NCI-H1092 treated with DMSO at 0.1 percent for 48 hours (cell line): ENCODE results near the gene STOX2.

Experiments used
- DNase-seq: peaks from one replicate; lab custom pipeline; 2025; lab: John Stamatoyannopoulos, UW

Gene STOX2

GRCh38 chr4:183986291-183986970 is 81.3 kb downstream of the STOX2 start:
- no peak for DNase-seq

- DNase-seq, result peak; percentile 32
These were observed 82.2 kb downstream of the STOX2 start for GRCh38 chr4:183986971-183987946.

GRCh38 chr4:183987987-183988392 is 82.9 kb downstream of the STOX2 start:
- DNase-seq, result peak; percentile 4

GRCh38 chr4:183988874-183989273 is 83.8 kb downstream of the STOX2 start:
- DNase-seq, result no peak

GRCh38 chr4:183989461-183989860 is 84.4 kb downstream of the STOX2 start:
- DNase-seq, result no peak

- no peak for DNase-seq
These were observed 84.8 kb downstream of the STOX2 start for GRCh38 chr4:183989931-183990330.

GRCh38 chr4:183993676-183994075 is 88.6 kb downstream of the STOX2 start:
- DNase-seq, result no peak

- no peak for DNase-seq
These were observed 90.5 kb downstream of the STOX2 start for GRCh38 chr4:183995570-183995969.

- no peak for DNase-seq
These were observed 91.8 kb downstream of the STOX2 start for GRCh38 chr4:183996868-183997267.

- DNase-seq, result no peak
These were observed 94.3 kb downstream of the STOX2 start for GRCh38 chr4:183999435-183999834.

- no peak for DNase-seq
These were observed 95.6 kb downstream of the STOX2 start for GRCh38 chr4:184000457-184001396.

GRCh38 chr4:184003433-184003832 is 98.3 kb downstream of the STOX2 start:
- no peak for DNase-seq

- no peak for DNase-seq
These were observed 102.8 kb downstream of the STOX2 start for GRCh38 chr4:184007891-184008290.

GRCh38 chr4:184010696-184011095 is 105.6 kb downstream of the STOX2 start:
- DNase-seq, result no peak

- no peak for DNase-seq
These were observed 106.8 kb downstream of the STOX2 start for GRCh38 chr4:184011826-184012380.

GRCh38 chr4:184012937-184013336 is 107.8 kb downstream of the STOX2 start:
- no peak for DNase-seq

- DNase-seq, result no peak
These were observed 109.2 kb downstream of the STOX2 start for GRCh38 chr4:184014301-184014700.

GRCh38 chr4:184016759-184017668 is 111.9 kb downstream of the STOX2 start:
- no peak for DNase-seq

- DNase-seq, result no peak
These were observed 114.0 kb downstream of the STOX2 start for GRCh38 chr4:184019076-184019475.
